Fibroblast of lung (primary cell): Measurements from ENCODE around the gene HPCAL1.

ENCODE experiments used
- CTCF ChIP-seq, 2 donors: IDR thresholded peaks in 1 of 2; conservative IDR thresholded peaks in 1 of 2; 1 replicate in 1 of 2; 2 replicates in 1 of 2; pipeline ENCODE4 v1.5.1; 2011 to 2012; ENCODE audit warnings: low read length in 2 of 2, control low read depth in 1 of 2, inconsistent platforms in 1 of 2, low read depth in 1 of 2, mild to moderate bottlenecking in 1 of 2
- EZH2 ChIP-seq: IDR thresholded peaks from 2 replicates; pipeline ENCODE4 v1.5.1; 2012; ENCODE audit warnings: low read length, control low read depth, mild to moderate bottlenecking; ENCODE audit errors: missing control alignments

- no peak for TF ChIP-seq CTCF (conservative IDR thresholded peaks at IDR 0.05 in 1 of 2, IDR thresholded peaks at IDR 0.05 in 1 of 2; ENCODE audit: low read depth in 1 of 2, low read length in 2 of 2)
- TF ChIP-seq EZH2: no peak
These were observed 27.5 kb upstream of the HPCAL1 start for GRCh38 chr2:10274983-10275802.
